ENCODE measurements around the gene DCTN5. TPM values are rescaled to one million over a fixed set of nuclear protein-coding genes. Genes with fewer than 3 reads are reported as not detected.
"Not testable (repeated sequence)": the region's sequence is repeated elsewhere in the genome, so short reads cannot be mapped to it uniquely, and the experiment has no call there.

Gene DCTN5
- total and polyA plus RNA-seq, 10 donors = 11.9 to 62.5 (median 41.3) TPM

- WGBS, 5 donors = 72 to 86% (median 79%) methylated on average over 4 of the region's 4 CpGs
- no peak overlapping the region for H3K27ac ChIP-seq
- TF ChIP-seq POLR2A (IDR thresholded peaks at IDR 0.05) (no peak), POLR2AphosphoS5 (IDR thresholded peaks at IDR 0.05) (no peak)
These were observed 33.1 kb upstream of the DCTN5 start for GRCh38 chr16:23608194-23608593.

GRCh38 chr16:23609929-23610328, 31.3 kb upstream of the DCTN5 start:
- DNase-seq = no peak
- Histone ChIP-seq H3K27ac (no peak overlapping the region), H3K4me1 (no peaks in the 10 kb centered on the region), H3K36me3 (peaks cover 0 to 94% (median 30%) of the 10 kb centered on the region in 6 donors), H3K4me3 (no peak overlapping the region), H3K9me3 (no peaks in the 10 kb centered on the region), H3K27me3 (replicated peaks in 1 of 7) (no peaks in the 10 kb centered on the region)
- intact Hi-C loops (cut with DNase I; ENCODE audit: low total_unique reads) = no loop called here
- 92 to 100% (median 95%) methylated on average over 1 of the region's 1 CpG for WGBS, 5 donors
- no peak for TF ChIP-seq POLR2AphosphoS5 (IDR thresholded peaks at IDR 0.05)
- no peak for TF ChIP-seq POLR2A (IDR thresholded peaks at IDR 0.05)
- TF ChIP-seq CTCF (IDR thresholded peaks at IDR 0.05 in 8 of 11, conservative IDR thresholded peaks at IDR 0.05 in 3 of 11) = no peak

More at GRCh38 chr16:23608194-23608593, 33.1 kb upstream of the DCTN5 start:
- Histone ChIP-seq H3K9me3 (no peaks in the 10 kb centered on the region), H3K4me3 (no peak overlapping the region), H3K27me3 (replicated peaks in 1 of 7) (no peaks in the 10 kb centered on the region), H3K4me1 (no peaks in the 10 kb centered on the region), H3K36me3 (peaks cover 0 to 97% (median 35%) of the 10 kb centered on the region in 6 donors)
- DNase-seq = no peak
- intact Hi-C loops (cut with DNase I; ENCODE audit: low total_unique reads) = no loop called here

- H3K4me1 ChIP-seq; H3K9me3 ChIP-seq; H3K27ac ChIP-seq; intact Hi-C loops (cut with DNase I; ENCODE audit: low total_unique reads); DNase-seq; H3K27me3 ChIP-seq (replicated peaks in 1 of 7); H3K4me3 ChIP-seq: not testable (repeated sequence)
- H3K36me3 ChIP-seq = peaks cover 0 to 94% (median 30%) of the 10 kb centered on the region in 6 donors
- WGBS, 5 donors = 95 to 97% (median 96%) methylated on average over 6 of the region's 6 CpGs
These were observed 30.4 kb upstream of the DCTN5 start for GRCh38 chr16:23610905-23611304.

- intact Hi-C loops (cut with DNase I; ENCODE audit: low total_unique reads) = no loop called here
- no peak for TF ChIP-seq POLR2AphosphoS5 (IDR thresholded peaks at IDR 0.05)
- TF ChIP-seq CTCF (IDR thresholded peaks at IDR 0.05 in 8 of 11, conservative IDR thresholded peaks at IDR 0.05 in 3 of 11) = no peak
- TF ChIP-seq POLR2A (IDR thresholded peaks at IDR 0.05) = no peak
- Histone ChIP-seq H3K27ac (no peak overlapping the region), H3K36me3 (peaks cover 0 to 94% (median 38%) of the 10 kb centered on the region in 6 donors), H3K4me1 (no peaks in the 10 kb centered on the region), H3K4me3 (no peak overlapping the region), H3K9me3 (no peaks in the 10 kb centered on the region), H3K27me3 (replicated peaks in 1 of 7) (no peaks in the 10 kb centered on the region)
- no peak for DNase-seq
- WGBS, 5 donors = 97 to 100% (median 100%) methylated on average over 3 of the region's 3 CpGs
These were observed 29.3 kb upstream of the DCTN5 start for GRCh38 chr16:23611936-23612335.

- H3K27me3 ChIP-seq (replicated peaks in 1 of 7) = no peaks in the 10 kb centered on the region
These were observed 25.5 kb upstream of the DCTN5 start for GRCh38 chr16:23615805-23616204.

More at GRCh38 chr16:23615805-23616204, 25.5 kb upstream of the DCTN5 start:
- H3K4me3 ChIP-seq = no peak overlapping the region
- H3K9me3 ChIP-seq = no peaks in the 10 kb centered on the region
- no peak for DNase-seq
- 87 to 96% (median 90%) methylated on average over 9 of the region's 9 CpGs for WGBS, 5 donors
- H3K36me3 ChIP-seq = peaks cover 0 to 96% (median 64%) of the 10 kb centered on the region in 6 donors
- TF ChIP-seq POLR2A (IDR thresholded peaks at IDR 0.05) = no peak
- no peak for TF ChIP-seq POLR2AphosphoS5 (IDR thresholded peaks at IDR 0.05)
- TF ChIP-seq CTCF (IDR thresholded peaks at IDR 0.05 in 8 of 11, conservative IDR thresholded peaks at IDR 0.05 in 3 of 11) = no peak
- no peaks in the 10 kb centered on the region for H3K4me1 ChIP-seq
- intact Hi-C loops (cut with DNase I; ENCODE audit: low total_unique reads) = no loop called here
- no peak overlapping the region for H3K27ac ChIP-seq
